GM12878 (cell line): ENCODE data around the gene RAB30. TPM values are rescaled to one million over a fixed set of nuclear protein-coding genes. Genes with fewer than 3 reads are reported as not detected.

Experiments
- ATAC-seq: fragments of 200-7000 bp; cut with Tn5 transposase; 3 replicates; pipeline ENCODE4 v1.9.1; 2020; ENCODE audit warnings: mild to moderate bottlenecking, moderate library complexity
- BruUV-seq: library from RNA; stranded (reverse); fragments of 400-500 nt; replicated peaks from 2 replicates; lab custom pipeline; 2021; lab: Mats Ljungman, UMichigan
- CTCF ChIA-PET: fragments of 300-600 bp; sonication (Branson Sonifier 250); formaldehyde crosslinking; extraction: SDS; loops from one replicate; lab custom pipeline; 2021; ENCODE audit warnings: inconsistent platforms; lab: Yijun Ruan, JAX
- POLR2A ChIA-PET: fragments of 350-600 bp; formaldehyde crosslinking; extraction: SDS; loops from one replicate; lab custom pipeline; 2021; ENCODE audit warnings: inconsistent platforms; lab: Charles Lee
- RAD21 ChIA-PET: fragments of 300-600 bp; sonication (Branson Sonifier 250); formaldehyde crosslinking; loops from one replicate; lab custom pipeline; 2023; ENCODE audit warnings: antibody characterized with exemption; ENCODE audit not compliant: unreplicated experiment; lab: Charles Lee
- SMC1A ChIA-PET: fragments of 300-600 bp; sonication (Branson Sonifier 250); formaldehyde crosslinking; loops from one replicate; lab custom pipeline; 2023; ENCODE audit not compliant: unreplicated experiment, uncharacterized antibody; lab: Charles Lee
- DNase-seq: peaks from one replicate; pipeline ENCODE4 v3.0.0-alpha.2; 2011; ENCODE audit warnings: low read depth, low spot score
- FAIRE-seq: peaks from 3 replicates; lab custom pipeline; 2011; peaks lifted over from hg19 to GRCh38; lab: Jason Lieb, UNC
- H2AFZ ChIP-seq: 2 replicates; pipeline ENCODE4 v1.6.0; 2011; ENCODE audit warnings: low read depth, low read length, control low read depth; ENCODE audit not compliant: control insufficient read depth
- H3K27ac ChIP-seq: 2 replicates; pipeline ENCODE4 v1.5.1; 2011; ENCODE audit warnings: control low read depth; ENCODE audit not compliant: control insufficient read depth, insufficient read depth
- H3K27me3 ChIP-seq, 2 experiments: replicated peaks in 1 of 2; 2 replicates each; pipeline versions ENCODE4 v1.6.0 to v1.6.1; 2011; ENCODE audit warnings: low read length in 1 of 2; ENCODE audit not compliant: control insufficient read depth in 2 of 2, insufficient read depth in 2 of 2
- H3K36me3 ChIP-seq, 2 experiments: 2 replicates each; pipeline ENCODE4 v1.5.1; 2011; ENCODE audit warnings: low read length in 1 of 2; ENCODE audit not compliant: control insufficient read depth in 2 of 2, insufficient read depth in 2 of 2
- H3K4me1 ChIP-seq: 2 replicates; pipeline ENCODE4 v1.6.1; 2011; ENCODE audit warnings: mild to moderate bottlenecking, low read length, moderate library complexity, mixed read lengths; ENCODE audit not compliant: control insufficient read depth, insufficient read depth
- H3K4me2 ChIP-seq: 2 replicates; pipeline ENCODE4 v1.6.0; 2011; ENCODE audit warnings: control low read depth; ENCODE audit not compliant: control insufficient read depth, insufficient read depth
- H3K4me3 ChIP-seq: fragments of 200-600 bp; sonication (generic); 2 replicates; pipeline ENCODE4 v1.5.1; 2016
- H3K79me2 ChIP-seq: 2 replicates; pipeline ENCODE4 v1.6.0; 2011; ENCODE audit warnings: low read length; ENCODE audit not compliant: control insufficient read depth, insufficient read depth
- H3K9ac ChIP-seq: 2 replicates; pipeline ENCODE4 v1.8.0; 2011; ENCODE audit warnings: low read length, control low read depth, mixed read lengths; ENCODE audit not compliant: control insufficient read depth, insufficient read depth
- H3K9me3 ChIP-seq: replicated peaks from 3 replicates; pipeline ENCODE4 v1.5.1; 2011; ENCODE audit warnings: mild to moderate bottlenecking, low read length; ENCODE audit not compliant: control insufficient read depth, insufficient read depth
- H4K20me1 ChIP-seq: 2 replicates; pipeline ENCODE4 v1.6.0; 2011; ENCODE audit not compliant: control insufficient read depth, insufficient read depth
- ASH2L ChIP-seq: fragments of 300-600, 200-600 bp; sonication (generic); IDR thresholded peaks from 2 replicates; pipeline ENCODE4 v1.6.1; 2017; ENCODE audit warnings: low read depth, mild to moderate bottlenecking, borderline replicate concordance
- BMI1 ChIP-seq: fragments of 450-650 bp; IDR thresholded peaks from 2 replicates; pipeline ENCODE4 v1.6.1; 2016; ENCODE audit warnings: mild to moderate bottlenecking, moderate library complexity, borderline replicate concordance
- EZH2 ChIP-seq: IDR thresholded peaks from 2 replicates; pipeline ENCODE4 v1.6.1; 2012; ENCODE audit warnings: low read depth, mild to moderate bottlenecking, control low read depth, inconsistent platforms, low read length, borderline replicate concordance; ENCODE audit not compliant: control insufficient read depth
- HCFC1 ChIP-seq: fragments of 150-350 bp; IDR thresholded peaks from 2 replicates; pipeline ENCODE4 v1.6.1; 2014; ENCODE audit warnings: low read length
- KAT2A ChIP-seq: conservative IDR thresholded peaks from 2 replicates; pipeline ENCODE4 v1.6.1; 2011; ENCODE audit warnings: low read depth, low read length; ENCODE audit not compliant: control insufficient read depth
- MEF2B ChIP-seq: fragments of 450-650 bp; IDR thresholded peaks from 2 replicates; pipeline ENCODE4 v1.6.1; 2018; ENCODE audit warnings: mild to moderate bottlenecking, moderate library complexity; ENCODE audit not compliant: partially characterized antibody, poor library complexity, severe bottlenecking
- MLLT1 ChIP-seq: fragments of 450-650 bp; IDR thresholded peaks from 2 replicates; pipeline ENCODE4 v1.6.1; 2016; ENCODE audit warnings: mild to moderate bottlenecking
- MTA2 ChIP-seq: fragments of 450-650 bp; IDR thresholded peaks from 2 replicates; pipeline ENCODE4 v1.6.1; 2016; ENCODE audit warnings: low read depth, mild to moderate bottlenecking, moderate library complexity
- NR2C2 ChIP-seq: IDR thresholded peaks from 2 replicates; pipeline ENCODE4 v1.6.1; 2011; ENCODE audit warnings: borderline replicate concordance, low read depth; ENCODE audit not compliant: control insufficient read depth, insufficient read length
- NR2F1 ChIP-seq: fragments of 450-650 bp; conservative IDR thresholded peaks from 2 replicates; pipeline ENCODE4 v1.6.1; 2017; ENCODE audit warnings: mild to moderate bottlenecking
- RB1 ChIP-seq: fragments of 450-650 bp; formaldehyde crosslinking; IDR thresholded peaks from 2 replicates; pipeline ENCODE4 v1.6.1; 2017; ENCODE audit warnings: mild to moderate bottlenecking, borderline replicate concordance
- RELB ChIP-seq: fragments of 450-650 bp; IDR thresholded peaks from 2 replicates; pipeline ENCODE4 v1.6.1; 2017; ENCODE audit warnings: low read depth, mild to moderate bottlenecking, moderate library complexity
- REST ChIP-seq: IDR thresholded peaks from 2 replicates; pipeline ENCODE4 v1.6.1; 2012; ENCODE audit warnings: mild to moderate bottlenecking, low read depth, low read length
- RUNX3 ChIP-seq: IDR thresholded peaks from 2 replicates; pipeline ENCODE4 v1.6.1; 2012; ENCODE audit warnings: low read length, inconsistent platforms
- SREBF2 ChIP-seq: IDR thresholded peaks from 2 replicates; pipeline ENCODE4 v1.6.1; 2012; ENCODE audit warnings: mild to moderate bottlenecking, low read length
- ZNF384 ChIP-seq: IDR thresholded peaks from 2 replicates; pipeline ENCODE4 v1.6.1; 2012; ENCODE audit warnings: low read depth, mild to moderate bottlenecking, low read length, improper control_type of control experiment, borderline replicate concordance
- WGBS: methylation state at CpG from one replicate; pipeline ENCODE4 v1.1.6; 2016; ENCODE audit warnings: low lambda C conversion rate; ENCODE audit not compliant: insufficient replicate concordance, insufficient coverage; ENCODE audit errors: missing lambda C conversion rate; 5-methylcytosine and 5-hydroxymethylcytosine counted together
- in situ Hi-C: fragments of 300-500 bp; cut with MboI; formaldehyde crosslinking; loops from 9 replicates; pipeline ENCODE4 v1.14.3; 2018; ENCODE audit warnings: mixed read lengths
- intact Hi-C: fragments of 100-400 bp; cut with micrococcal nuclease; formaldehyde crosslinking; loops from one replicate; pipeline ENCODE4 v1.14.2; 2022; ENCODE audit not compliant: unreplicated experiment
- polyA plus RNA-seq, 11 experiments: library from polyadenylated mRNA; depleted of rRNA in 4 of 11; unstranded in 6 of 11; stranded (reverse) in 5 of 11; fragments of >200 nt; fragmentation: Nextera tagmentation in 4 of 11; fragmentation: Illumina TruSeq in 1 of 11; extraction: Ambion mirVana in 4 of 11; extraction: Trizol in 1 of 11; gene quantifications; 1 replicate in 1 of 11; 2 replicates in 10 of 11; pipeline versions ENCODE4 v1.2.1 to v1.2.3, GENCODE V29; 2011 to 2016; ENCODE audit warnings: inconsistent platforms in 2 of 11, missing spikeins in 2 of 11, low read depth in 1 of 11
- total RNA-seq, 4 experiments: library from RNA; depleted of rRNA in 3 of 4; stranded (reverse); fragments of >200 nt in 3 of 4; fragmentation: Illumina TruSeq in 1 of 4; extraction: Trizol in 1 of 4; gene quantifications; 2 replicates each; pipeline versions ENCODE4 v1.2.1 to v1.2.3, GENCODE V29; 2013 to 2021

The RAB30 gene
- total and polyA plus RNA-seq, 10 of the 15 experiments (the other 5 are each of a cell fraction or from before 2014, with no cell fraction given) = 9.8 to 26.7 (median 19.2) TPM

- SMC1A ChIA-PET = interaction anchor here (0.8 to 2.1 kb wide), 4 partner anchors 10 to 307 kb away, joined by 3 to 5 read pairs (median 4); no protein-coding TSS in a partner anchor
- WGBS = 100% methylated on average over 2 of the region's 2 CpGs
- DNase-seq (no peak), ATAC-seq (no peak), FAIRE-seq (no peak)
- RAD21 ChIA-PET = interaction anchor here (0.6 to 1.1 kb wide), 3 partner anchors 10 to 18 kb away, joined by 3 to 4 read pairs (median 4); no protein-coding TSS in a partner anchor
- Histone ChIP-seq H3K27me3 (no peaks in the 10 kb centered on the region), H3K4me2 (no peak overlapping the region), H3K4me3 (no peak overlapping the region), H3K36me3 (no peaks in the 10 kb centered on the region), H2AFZ (no peak overlapping the region), H4K20me1 (no peaks in the 10 kb centered on the region), H3K9ac (no peak overlapping the region), H3K27ac (no peak overlapping the region), H3K4me1 (no peaks in the 10 kb centered on the region), H3K9me3 (no peaks in the 10 kb centered on the region; the same call in 2 of the 3 replicates), H3K79me2 (no peaks in the 10 kb centered on the region)
- POLR2A ChIA-PET = interaction anchor here (0.8 kb wide), 1 partner anchor 13 kb away, joined by 6 read pairs; no protein-coding TSS in a partner anchor
- in situ Hi-C loops (no loop called here), intact Hi-C loops (no loop called here)
- BruUV-seq = no TSS peak
- CTCF ChIA-PET = interaction anchor here (1.0 to 1.8 kb wide), 2 partner anchors 12 to 16 kb away, joined by 4 to 7 read pairs; no protein-coding TSS in a partner anchor
- TF ChIP-seq NR2F1 (no peak), EZH2 (no peak), MTA2 (no peak), RELB (no peak), MLLT1 (no peak), ZNF384 (no peak), BMI1 (no peak), SREBF2 (no peak), NR2C2 (no peak), REST (no peak), RUNX3 (no peak), HCFC1 (no peak), MEF2B (no peak), ASH2L (no peak), RB1 (no peak), KAT2A (no peak)
Observed at GRCh38 chr11:82942376-82942775, 129.3 kb downstream of the RAB30 start.
